Measurements from ENCODE around the gene PARS2.

PARS2 gene

DNA sequence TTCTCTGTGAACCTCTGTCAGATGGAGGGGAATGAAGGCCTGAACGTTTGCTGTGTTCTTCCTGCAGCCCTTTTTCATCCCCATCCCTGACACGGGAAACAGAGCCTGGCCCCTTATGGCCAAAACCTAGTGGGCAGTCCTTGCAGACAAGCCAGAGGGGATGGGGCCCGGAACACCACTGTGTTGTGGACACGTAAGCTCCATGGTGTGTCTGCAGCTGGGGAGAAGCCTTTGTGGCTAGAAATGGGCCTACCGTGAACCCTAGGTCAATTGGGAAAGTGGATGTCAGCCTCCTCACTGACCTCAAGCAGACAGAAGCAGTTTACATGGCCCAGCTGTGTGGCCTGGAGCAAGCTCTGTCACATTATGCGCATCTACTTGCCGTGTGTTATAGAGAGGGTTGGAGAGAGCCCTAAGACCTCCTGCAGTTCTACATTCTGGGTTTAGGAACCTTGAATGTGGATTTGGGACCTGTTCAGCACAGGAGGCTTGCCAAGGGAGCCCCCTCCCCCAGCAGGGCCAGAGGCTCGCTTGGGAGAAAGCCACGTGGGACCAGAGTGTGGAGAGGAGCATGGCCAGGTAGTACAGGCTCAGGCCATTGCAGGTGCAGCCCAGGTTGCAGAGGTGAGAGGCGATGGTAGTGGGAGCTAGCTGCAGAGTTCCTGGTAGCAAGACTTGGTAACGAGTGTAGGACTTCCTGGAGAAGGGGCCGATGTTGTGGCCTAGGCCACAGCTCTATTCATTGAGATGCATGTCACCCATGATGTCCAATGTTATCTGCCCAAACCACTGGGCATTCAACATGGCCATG is 20.7 kb downstream of the PARS2 start:
- intact Hi-C loops (cut with DNase I): no loop called here
- peak in 1 of 10 donors; percentile 70 for DNase-seq

DNA sequence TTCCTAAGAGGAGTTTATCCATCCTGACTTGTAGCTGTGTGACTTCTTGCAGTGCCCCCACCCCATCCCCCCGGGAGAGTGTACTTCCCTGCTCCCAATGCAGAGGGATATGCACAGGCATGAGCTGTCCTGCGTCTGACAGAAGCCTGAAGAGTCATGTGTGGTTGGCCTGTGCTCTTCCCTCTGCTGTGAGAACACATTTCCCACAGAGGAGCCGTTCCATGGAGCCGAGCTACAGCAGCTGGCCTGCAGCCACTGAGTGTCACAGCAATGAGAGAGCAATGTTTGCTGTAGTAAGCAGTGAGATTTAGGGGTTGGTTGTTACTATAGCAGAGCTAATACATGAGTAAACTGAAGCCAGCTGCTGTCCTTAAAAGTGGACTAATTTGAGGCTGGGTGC is 22.0 kb downstream of the PARS2 start:
- no peak for DNase-seq
- intact Hi-C loops (cut with DNase I): no loop called here

DNA sequence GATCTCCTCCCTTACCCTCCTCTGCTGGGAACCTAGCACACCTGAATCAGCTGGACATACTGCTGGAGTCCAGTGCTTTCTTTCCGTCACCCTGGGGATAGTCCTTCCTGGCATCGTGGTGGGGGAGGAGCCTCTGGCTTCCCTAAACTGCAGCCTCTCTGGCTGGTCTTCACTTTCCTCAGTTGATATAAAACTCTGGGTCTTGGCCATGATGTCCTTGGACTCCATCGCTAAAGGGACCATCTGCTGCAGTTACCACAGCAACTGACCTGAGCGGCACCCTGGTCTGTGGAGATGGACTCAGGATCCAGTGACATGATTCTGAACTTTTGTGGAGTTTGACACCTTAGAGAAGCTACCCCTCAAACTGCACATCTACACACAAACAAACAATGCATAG is 22.8 kb downstream of the PARS2 start:
- intact Hi-C loops (cut with DNase I): no loop called here
- DNase-seq: no peak

DNA sequence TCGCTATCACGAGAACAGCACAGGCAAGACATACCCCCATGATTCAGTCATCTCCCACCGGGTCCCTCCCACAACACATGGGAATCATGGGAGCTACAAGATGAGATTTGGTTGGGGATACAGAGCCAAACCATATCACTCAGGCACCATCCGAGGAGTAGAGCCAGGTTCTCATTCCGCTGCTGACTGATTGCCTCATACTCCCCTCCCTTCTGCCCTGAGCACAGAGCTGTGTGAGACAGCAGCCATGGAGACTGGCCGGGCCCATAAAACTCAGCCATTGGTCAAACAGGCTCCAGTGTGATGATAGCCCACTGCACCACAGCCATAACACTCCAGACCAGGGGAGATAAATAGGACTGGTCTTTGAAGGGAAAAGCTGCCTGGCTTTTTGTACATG is 26.1 kb downstream of the PARS2 start:
- intact Hi-C loops (cut with DNase I): no loop called here
- DNase-seq: no peak

DNA sequence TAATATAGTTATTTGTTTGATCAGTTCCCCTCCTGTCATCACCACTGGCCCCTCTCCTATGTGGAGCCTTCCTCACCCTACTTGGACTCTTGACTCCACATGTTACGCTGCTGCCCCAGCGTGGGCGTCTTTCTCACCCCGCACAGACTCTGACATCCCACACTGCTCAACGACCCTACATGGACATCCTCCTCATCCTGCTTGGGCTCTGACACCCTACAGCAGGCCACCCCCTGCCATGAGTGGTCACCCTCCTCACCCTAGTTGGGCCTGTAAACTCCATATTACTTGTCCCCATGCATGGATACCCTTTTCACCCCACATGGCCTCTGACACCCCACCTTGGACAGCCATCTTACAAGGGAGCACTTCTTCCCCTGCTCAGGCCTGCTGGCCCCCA is 27.6 kb downstream of the PARS2 start:
- no peak for DNase-seq
- intact Hi-C loops (cut with DNase I): no loop called here

DNA sequence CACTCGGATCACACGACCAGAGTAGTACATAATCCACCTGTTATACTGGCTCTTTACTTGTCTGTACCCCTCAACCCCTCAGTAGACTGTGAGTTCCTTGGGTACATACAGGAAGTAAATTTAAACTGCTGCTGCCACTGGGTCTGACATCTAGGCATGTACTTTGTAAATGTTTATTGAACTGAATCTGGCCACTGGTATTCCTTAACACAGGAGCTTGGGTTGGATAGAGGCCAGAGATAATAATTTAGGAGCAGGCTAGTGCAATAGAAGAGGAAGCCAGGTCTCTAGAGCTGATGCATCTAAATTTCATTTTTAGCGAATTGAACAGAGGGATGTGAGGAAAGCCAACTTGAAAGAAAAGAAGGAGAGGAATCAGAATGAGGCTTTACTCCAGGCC is 36.3 kb downstream of the PARS2 start:
- DNase-seq: no peak
- intact Hi-C loops (cut with DNase I): no loop called here

DNA sequence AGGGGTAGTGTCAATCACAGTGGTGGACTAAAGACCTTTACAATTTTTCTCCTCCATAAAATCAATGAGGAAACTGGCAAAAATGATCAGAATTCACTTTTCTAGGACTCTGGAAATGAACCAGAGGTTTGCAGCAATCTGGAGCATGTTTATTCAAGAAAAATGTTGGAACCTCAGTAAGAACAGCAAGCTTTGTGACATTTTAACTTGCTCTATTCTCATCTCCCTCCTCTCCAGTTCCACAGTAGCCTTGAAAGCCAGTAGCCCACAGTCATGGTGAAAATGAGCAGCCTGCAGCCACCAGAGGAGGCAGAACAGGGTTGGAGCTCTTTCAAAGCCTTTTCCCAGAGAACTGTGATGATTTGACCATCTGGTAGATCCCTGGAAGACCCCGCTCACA is 39.6 kb downstream of the PARS2 start:
- intact Hi-C loops (cut with DNase I): no loop called here
- DNase-seq: no peak

DNA sequence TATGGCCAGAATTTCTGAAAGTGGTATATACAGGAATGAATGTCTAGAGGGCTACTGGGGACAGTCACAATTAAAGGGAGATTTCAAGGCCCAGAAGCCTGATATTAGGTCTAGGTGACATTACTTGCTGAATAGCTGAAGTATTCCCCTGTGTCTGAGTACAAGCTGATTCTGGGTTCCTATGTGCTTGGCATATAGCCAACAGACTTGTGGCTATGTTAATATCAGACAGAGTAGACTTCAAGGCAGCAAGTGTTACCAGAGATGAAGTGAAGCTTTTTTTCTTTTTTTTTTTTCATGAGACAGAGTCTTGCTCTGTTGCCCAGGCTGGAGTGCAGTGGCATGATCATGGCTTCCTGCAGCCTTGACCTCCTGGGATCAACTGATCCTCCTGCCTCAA is 40.3 kb downstream of the PARS2 start:
- intact Hi-C loops (cut with DNase I): no loop called here
- DNase-seq: no peak

DNA sequence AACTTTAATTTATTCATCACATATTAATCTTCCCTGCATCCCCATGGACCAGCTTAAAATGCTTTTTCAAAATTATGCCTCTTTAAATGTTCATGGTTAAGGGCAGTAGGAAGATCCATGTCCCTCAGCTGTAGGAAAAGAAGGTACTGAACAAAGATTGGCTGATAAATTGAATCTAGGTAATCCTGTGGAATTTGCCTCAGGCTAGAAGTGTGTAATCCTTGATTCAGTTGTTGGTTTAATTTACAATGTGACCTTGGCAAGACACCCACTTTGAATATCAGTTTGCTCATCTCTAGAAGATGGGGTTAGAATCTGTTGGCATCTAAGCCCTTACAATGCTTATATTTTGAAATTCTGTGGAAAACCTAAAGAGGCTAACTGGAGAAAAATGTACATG is 42.6 kb downstream of the PARS2 start:
- intact Hi-C loops (cut with DNase I): no loop called here
- no peak for DNase-seq

DNA sequence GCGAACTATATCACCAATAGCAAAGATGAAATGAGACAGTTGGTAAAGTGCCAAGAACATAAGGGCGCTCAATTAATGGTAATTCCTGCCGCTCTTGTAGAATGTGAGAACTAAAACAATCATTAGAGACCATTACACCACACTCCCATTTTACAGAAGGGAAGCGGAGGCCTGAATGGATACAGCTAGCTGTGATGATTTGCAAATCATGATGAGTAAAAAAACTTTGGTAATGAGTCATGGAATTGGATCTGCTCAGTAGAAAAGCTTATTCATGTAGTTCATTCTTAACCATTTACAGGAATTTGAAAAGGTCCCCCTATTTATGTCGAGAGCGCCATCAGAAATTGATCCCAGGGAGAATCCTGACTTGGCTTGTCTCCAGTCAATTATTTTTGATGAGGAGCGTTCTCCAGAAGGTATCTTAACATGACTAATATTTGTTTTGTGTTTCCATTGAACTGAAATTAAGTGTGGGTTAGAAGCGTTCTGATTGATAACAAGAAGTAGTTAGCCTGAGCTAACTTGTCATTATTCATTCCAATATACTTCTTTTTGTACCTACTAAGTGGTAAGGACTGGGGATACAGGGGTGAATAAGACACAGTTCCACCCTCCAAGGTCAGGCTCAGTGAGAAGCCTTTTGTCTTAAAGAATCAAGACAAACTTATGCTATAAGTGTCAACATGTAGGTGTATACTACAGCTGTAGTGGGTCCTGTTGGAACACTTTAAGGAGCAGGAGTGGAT is 47.9 kb downstream of the PARS2 start:
- intact Hi-C loops (cut with DNase I): loop anchor here (2.0 kb wide), 1 partner anchor 48 kb away; the partner anchor contains the start of gene PARS2
- no peak for DNase-seq

DNA sequence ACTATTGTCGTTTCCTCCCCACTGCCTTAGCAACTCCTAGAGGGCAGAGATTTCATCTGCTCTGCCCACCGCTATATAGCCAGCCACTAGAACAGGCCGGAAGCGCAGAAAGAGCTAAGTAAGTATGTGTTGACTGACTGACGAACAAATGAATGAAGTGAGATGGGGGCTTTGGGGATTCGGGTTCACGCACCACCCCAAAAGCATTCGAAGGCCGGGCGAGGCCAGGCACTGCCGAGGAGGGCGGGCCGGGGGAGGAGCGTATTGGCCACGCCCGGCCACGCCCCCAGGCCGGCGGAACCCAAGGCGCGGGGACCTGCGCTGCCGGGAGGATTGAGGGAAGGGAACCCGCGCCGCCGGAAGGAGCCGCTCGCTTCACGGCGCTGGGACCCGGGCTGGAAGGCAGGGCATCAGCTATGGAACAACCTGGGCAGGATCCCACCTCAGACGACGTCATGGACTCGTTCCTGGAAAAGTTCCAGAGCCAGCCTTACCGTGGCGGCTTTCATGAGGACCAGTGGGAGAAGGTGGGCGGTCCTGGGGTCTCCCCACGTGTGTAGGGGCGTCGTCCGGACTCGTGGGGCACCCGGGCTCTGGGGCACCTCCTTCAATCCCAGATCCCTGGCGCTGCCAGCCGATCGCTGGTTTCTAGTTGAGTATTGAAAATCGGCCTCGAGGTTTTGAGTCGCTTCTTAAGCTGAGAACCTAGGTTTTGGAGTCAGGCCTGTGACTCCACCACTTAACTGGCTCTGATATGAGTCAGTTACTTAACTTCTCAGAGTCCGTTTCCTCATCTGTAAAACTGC is 48.6 kb downstream of the PARS2 start, which contains the start of gene TTC4:
TTC4 (plus strand) TSS at position 369 of the 806 bp plus-strand sequence; CDS start at position 417, 48 bp downstream.
- peak; percentile 76 to 98 (median 86) for DNase-seq
- intact Hi-C loops (cut with DNase I): loop anchor here (2.0 kb wide), 1 partner anchor 49 kb away; the partner anchor contains the start of gene PARS2

DNA sequence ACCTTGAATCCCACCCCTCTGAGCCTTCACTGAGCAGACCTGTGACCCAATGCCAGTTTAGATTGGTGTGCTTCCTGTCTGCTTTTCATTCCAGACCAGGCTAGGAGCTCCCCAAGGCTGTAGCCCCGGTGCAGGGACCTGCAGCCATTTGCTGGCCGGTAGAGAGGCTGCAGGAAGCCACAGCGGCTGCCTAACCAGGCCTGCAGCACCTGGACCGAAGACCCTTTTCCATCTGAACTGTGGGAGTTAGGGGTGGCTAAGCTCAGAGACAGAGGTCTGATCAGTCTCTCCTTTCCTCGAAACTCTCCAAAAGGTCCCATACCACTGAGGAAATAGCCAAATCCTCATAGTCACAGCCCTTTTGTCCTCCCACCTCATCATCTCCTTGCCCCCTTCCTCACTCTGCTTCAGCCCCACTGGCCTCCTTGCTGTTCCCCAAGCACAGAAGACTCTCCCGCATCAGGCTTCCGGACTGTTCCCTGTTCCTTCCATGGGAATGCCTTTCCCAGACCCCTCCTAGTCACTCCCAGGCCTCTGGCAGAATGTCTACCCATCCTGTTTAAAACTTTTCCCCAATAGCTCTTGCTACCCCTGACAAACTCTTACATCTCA is 49.3 kb downstream of the PARS2 start:
- DNase-seq: peak in 1 of 10 donors; percentile 14
- intact Hi-C loops (cut with DNase I): no loop called here

DNA sequence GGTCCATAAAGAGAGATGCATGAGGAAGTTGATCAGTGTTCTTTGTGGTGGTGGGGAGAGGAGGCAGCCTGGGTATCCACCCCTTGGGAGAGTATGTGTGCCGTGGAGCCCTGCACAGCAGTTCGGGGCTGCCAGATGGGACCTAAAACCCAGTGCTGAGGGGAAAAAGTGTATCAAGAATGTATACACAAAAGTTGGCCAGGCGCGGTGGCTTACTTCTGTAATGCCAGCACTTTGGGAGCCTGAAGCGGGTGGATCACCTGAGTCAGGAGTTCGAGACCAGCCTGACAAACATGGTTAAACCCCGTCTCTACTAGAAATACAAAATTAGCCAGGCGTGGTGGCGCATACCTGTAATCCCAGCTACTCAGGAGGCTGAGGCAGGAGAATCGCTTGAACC is 52.8 kb downstream of the PARS2 start:
- no peak for DNase-seq
- intact Hi-C loops (cut with DNase I): no loop called here

DNA sequence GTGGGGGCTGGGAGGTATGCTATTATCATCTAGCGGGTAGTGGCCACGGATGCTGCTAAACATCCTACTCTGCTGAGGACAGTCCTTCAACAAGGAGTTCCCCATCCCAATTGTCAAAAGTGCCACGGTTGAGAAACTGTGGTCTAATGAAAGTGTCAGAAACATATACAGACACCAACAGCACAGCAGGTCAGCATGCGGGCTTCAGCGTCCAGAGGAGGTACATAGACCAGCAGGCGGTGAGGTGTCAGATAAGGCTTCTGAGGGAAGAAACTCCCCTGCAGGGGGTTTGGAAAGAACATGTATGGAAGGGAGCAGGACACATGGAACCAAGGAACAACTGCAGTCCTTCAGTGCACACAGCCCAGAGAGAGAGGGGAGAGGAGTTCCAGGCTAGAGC is 53.5 kb downstream of the PARS2 start:
- DNase-seq: no peak
- intact Hi-C loops (cut with DNase I): no loop called here

DNA sequence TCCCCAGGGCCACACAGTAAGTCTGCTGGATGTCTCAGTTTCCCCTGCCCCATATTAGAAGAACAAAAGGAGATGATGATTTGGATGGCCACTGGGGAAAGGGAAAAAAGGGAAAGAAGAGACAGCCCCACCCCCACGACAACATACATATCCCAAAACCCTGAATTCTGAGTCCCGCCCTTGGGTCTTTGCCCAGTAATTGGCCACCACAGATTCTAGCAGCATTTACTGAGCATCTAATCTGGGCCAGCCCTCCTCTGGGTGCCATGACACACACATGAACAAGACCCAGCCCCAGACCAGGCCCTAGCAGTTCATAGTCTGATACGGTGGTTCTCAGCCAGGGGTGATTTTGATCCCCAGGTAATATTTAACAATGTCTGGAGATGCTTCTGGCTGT is 53.9 kb downstream of the PARS2 start:
- no peak for DNase-seq
- intact Hi-C loops (cut with DNase I): no loop called here

DNA sequence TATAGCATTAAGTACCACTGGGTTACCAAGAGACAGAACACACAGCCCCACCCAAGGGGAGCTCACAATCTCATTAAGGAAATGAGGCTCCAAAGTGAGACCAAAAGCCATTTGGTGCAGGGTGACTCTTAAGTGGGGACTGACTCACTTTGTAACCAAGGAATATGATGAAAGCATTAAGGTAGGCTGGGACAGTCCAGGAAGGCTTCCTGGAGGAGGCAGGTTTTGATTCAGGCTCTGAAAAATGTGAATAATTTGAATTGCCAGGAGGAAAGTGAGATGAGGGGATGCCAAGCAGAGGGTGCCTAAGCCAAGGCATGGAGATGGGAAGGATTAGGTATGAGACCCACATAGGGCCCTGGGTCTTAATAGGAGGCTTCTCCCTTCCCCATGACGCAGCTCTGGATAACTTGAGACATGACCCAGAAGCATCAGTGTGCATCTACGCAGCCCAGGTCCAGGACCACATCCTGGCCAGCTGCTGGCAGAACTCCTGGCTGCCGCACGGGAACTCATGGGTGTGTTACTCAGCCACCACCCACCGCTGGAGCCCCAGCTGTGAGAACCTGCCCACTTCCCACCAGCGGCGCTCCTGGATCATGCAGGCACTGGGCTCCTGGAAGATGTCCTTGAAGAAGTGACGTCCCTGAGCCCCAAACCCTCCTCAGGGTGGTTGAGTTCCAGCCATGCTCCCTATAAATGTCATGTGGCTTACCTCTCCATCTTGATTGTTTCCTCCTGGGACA is 54.6 kb downstream of the PARS2 start:
- no peak for DNase-seq
- intact Hi-C loops (cut with DNase I): no loop called here

DNA sequence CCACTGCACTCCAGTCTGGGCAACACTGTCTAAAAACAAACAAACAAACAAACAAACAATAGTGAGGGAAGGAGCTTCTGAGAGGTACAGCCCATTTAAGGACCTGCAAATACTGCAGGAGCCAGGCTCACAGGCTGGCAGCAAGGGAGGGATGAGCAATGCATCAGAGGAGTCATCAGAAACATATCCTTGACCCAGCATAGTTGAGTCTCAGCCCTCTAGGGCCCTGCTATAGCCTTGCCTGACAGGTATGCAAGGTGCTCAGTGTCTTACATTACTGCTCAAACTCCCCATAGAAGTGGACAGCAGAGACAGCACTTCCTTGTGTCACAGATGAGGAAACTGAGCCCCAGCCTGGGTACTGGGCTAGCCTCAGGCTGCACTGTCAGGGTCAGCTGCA is 55.9 kb downstream of the PARS2 start:
- intact Hi-C loops (cut with DNase I): no loop called here
- DNase-seq: no peak
